HG03342 (cell line): Measurements from ENCODE around the gene TNNI2.

ENCODE experiments used
- ATAC-seq: cut with Tn5 transposase; IDR thresholded peaks from one replicate; pipeline ENCODE4 v1.9.1; 2021; ENCODE audit warnings: mild to moderate bottlenecking, moderate library complexity; ENCODE audit not compliant: unreplicated experiment

Gene TNNI2

DNA sequence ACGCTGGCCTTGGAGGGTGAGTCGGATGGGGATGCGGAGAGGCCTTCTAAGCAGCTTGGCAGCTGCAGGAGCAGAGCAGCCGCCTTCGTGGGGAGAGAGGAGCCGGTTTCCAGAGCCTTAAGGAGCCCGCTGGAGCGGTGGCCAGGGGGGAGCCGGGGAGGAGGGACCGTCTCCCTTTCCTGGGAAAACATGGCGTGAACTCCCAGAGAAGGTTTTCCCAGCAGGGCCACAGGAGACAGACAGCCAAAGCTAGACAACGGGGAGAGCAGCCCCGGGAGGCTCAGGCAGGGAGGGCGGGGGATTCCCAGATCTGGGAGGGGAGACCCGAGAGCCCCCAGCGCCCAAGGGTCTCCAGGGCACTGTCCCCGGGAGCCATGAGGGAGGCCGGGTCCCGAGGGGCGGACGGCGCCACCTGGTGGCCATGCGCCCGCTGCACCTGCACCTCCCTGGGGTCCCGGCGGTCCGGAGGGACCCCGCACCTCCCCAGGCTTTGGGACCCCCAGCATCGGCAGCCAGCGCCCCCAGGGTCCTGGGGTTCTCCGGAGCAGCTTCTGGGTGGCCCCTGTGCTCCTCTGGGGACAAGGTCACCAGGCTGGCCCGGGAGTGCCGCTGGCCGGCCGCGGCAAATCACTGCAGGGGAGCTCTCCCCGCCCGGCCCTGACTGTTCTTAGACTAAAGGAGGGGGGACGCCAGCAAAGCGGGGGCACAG lies 6.4 kb upstream of the TNNI2 start:
- no peak for ATAC-seq

DNA sequence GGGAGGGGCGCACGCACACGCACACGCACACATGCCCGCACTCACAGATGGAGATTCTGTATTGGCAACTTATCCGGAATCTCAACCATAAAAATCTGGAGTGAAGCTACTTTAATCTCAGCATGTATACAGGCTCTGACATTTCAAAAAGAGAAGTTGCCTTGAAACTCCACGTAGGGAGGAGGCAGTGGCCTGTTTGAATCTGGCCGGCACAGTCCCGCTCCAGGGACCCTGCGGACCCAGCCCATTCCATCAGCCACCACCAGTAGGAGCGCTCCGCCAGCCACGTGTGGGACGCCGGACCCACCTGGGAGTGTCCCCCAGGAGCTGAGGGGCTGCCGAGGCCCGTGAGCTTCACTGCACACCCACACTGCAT lies 5.9 kb upstream of the TNNI2 start:
- no peak for ATAC-seq

DNA sequence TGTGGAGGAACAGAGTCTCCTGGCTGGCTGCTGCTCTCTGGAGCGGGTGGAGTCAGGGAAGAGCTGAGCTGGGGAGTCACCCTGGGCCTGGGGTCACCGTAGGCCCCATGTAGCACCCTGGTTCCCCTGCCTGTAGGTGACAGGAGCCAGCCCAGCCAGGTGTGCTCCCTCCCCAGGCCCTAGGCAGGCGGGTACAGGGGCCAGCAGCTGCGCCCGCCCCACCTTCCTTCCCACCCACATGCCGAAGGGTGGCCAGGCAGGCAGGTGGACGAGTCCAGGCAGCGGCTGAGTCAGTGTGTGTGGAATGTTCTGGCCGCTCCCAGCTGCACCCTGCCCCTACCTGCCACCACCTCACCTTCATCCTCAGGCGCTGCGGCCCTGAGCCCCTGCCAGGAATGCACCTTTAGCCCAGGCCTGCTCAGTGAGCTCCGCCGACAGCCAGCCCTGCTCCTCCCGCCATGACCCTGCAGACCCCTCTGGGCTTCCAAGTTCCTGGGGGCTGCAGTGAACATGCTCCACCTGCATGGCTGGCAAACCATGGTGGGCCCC lies 4.6 kb upstream of the TNNI2 start:
- no peak for ATAC-seq

DNA sequence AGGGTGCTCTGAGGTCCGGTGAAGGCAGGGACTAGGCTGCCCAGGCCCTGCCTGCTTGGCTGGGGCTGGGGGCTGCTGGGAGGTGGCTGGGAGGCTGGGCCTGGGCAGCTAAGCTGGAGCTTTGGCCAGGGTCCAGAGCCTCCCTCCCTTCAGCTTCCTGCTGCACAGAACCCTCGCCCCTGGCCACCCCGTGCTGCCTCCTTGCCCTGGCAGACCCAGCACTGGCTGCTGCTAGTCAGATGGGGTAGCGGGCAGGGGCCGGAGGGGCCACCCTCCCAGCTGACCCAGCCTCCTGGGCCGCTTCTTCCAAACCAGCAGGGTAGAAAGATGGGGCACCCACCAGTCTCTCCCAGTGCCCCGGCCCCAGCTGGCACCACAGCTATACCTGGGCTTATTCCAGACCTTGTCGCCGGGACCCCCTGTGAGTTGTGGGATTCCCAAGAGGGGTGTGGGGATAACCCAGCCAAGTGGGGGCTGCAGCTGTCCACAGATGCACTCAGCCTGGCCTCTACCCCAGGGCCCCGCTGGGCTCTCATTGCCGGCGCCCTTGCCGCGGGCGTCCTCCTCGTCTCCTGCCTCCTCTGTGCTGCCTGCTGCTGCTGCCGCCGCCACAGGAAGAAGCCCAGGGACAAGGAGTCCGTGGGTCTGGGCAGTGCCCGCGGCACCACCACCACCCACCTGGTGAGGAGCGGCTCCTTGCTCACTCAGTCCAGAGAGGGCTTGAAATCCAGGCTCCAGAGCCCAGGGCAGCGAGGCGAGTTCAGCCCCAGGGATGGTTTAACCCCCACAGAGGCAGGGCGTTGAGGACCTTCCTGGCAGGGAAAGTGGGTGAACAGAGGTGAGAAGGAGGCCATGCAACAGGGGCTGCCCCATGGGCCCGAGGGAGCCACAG lies 3.8 kb upstream of the TNNI2 start, which contains the start of gene SYT8:
TSS of gene SYT8 (plus strand) at position 212 of the 892 bp plus-strand sequence. CDS start at position 328, 116 bp downstream.
- ATAC-seq = no peak

DNA sequence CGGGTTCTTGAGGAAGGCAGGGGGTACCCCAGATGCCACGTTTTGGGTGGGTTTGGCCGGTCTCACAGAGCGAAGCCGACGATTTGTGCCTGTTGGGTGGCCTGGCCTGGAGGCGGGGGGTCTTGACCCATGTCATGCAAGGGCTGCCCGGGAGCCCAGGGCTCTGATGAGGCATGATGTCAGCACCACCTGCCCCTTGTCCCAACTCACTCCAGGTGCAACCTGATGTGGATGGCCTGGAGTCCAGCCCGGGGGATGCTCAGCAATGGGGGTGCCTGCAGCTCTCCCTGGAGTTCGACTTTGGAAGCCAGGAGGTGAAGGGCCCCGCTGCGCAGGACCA lies 3.1 kb upstream of the TNNI2 start:
- ATAC-seq = no peak

DNA sequence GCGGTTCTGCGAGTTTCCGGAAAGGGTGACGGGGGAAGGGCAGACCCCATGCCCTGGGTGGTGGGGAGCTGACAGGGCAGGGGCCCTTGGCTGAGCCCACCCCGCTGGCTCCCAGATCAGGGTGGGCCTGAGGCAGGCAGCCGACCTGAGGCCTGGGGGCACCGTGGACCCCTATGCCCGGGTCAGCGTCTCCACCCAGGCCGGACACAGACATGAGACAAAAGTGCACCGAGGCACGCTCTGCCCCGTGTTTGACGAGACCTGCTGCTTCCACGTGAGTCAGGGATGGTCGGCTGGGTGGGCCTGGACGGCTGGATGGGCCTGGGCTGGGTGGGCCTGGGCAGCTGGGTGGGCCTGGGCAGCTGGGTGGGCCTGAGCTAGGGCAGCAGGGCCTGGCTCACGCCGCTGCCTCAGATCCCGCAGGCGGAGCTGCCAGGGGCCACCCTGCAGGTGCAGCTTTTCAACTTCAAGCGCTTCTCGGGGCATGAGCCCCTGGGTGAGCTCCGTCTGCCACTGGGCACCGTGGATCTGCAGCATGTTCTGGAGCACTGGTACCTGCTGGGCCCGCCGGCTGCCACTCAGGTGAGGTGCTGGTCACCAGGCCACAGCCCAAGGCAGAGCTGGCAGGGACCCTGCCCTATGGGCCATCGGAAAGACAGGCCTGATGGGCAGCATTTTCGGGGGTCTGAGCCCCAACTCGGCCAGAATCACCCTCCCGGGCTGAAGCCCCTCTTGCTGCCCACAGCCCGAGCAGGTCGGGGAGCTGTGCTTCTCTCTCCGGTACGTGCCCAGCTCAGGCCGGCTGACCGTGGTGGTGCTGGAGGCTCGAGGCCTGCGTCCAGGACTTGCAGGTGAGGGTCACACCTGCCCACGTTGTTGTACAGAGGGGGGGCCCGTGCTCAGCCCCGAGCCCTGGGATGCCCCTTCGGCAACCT lies 2.5 kb upstream of the TNNI2 start:
- ATAC-seq = no peak

DNA sequence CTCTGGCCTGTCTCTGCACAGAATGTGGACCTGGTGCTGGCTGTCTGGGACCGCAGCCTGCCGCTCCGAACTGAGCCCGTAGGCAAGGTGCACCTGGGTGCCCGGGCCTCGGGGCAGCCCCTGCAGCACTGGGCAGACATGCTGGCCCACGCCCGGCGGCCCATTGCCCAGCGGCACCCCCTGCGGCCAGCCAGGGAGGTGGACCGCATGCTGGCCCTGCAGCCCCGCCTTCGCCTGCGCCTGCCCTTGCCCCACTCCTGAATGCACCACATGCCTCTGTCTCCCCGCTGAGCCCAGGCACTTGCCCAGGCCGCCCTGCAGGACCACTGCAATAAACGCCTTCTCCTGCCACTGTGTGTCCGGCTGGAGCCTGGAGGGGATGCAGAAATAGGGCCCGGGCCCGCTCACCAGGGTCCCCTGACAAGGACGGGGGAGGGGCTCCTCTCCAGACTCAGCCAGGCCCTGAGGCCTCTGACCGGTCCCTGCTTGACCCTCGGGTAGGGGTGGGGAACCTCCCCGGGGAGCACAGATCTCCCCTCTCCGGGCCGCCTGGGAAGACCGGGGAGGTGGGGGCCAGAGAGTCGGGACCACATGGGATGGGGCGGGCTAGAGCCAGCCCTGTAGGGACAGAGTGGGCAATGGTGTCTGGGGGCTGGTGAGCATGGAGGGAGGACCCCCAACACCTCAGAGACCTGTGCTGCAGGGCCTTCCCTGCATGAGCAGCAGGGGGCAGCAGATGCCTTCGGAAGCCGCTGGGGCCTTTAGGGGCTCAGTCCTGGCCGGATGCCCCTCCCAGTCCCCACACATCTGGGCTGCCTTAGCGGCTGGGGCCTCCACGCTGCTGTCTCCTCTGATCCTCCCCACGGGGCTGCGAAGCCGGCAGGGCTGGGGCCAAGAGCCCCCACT lies 1.4 kb upstream of the TNNI2 start:
- peak; percentile 58 for ATAC-seq

DNA sequence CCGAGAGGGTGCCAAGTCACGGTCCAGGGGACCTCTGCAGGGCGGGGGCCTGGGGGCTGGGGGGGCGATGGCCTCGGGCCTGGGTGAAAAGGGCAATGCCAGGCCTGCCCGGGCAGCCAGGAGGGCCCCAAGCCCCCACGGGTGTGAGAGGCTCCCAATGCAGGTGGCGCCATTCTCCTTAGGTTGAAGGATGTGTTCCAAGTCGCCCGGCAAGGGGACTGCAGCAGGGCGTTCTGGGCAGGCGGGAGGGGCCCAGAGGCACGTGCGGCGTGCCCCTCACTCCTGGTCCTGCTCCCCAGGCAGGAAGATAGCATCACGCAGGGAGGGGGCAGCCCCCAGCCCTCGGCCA lies 730 bp upstream of the TNNI2 start:
- ATAC-seq = peak; percentile 6

DNA sequence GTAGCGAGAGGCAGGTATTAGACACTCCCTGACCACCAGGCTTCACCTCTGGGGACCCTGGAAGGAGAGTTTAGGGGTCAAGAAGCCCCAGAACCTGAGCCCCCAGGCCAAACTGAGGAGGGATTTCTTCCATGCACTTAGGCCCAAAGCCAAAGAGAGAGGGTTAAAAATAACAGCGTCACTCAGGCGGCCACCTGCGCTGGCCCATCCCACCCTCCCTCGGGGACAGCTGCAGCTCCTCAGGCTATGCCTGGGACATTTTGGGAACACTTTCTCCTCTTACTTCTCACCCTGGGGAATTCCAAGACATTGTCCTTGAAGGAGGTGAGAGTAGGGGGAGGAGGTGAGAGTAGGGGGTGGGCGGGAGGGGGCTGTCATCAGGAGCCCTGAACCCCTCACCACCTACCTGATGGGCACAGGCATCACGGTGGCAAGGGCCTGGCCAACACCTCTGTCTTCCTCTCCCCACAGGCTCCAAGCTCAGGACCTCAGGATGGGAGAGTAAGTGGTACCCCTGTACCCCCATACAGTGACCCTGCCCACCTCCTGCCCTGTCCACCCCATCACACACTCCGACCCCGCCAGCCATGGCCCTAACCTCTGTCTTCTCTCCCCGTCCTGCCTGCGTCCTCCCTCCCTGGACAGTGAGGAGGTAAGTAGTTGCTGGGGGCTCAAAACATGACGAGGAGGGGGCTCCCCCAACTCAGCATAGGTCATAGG lies 583 bp downstream of the TNNI2 start:
- no peak for ATAC-seq

DNA sequence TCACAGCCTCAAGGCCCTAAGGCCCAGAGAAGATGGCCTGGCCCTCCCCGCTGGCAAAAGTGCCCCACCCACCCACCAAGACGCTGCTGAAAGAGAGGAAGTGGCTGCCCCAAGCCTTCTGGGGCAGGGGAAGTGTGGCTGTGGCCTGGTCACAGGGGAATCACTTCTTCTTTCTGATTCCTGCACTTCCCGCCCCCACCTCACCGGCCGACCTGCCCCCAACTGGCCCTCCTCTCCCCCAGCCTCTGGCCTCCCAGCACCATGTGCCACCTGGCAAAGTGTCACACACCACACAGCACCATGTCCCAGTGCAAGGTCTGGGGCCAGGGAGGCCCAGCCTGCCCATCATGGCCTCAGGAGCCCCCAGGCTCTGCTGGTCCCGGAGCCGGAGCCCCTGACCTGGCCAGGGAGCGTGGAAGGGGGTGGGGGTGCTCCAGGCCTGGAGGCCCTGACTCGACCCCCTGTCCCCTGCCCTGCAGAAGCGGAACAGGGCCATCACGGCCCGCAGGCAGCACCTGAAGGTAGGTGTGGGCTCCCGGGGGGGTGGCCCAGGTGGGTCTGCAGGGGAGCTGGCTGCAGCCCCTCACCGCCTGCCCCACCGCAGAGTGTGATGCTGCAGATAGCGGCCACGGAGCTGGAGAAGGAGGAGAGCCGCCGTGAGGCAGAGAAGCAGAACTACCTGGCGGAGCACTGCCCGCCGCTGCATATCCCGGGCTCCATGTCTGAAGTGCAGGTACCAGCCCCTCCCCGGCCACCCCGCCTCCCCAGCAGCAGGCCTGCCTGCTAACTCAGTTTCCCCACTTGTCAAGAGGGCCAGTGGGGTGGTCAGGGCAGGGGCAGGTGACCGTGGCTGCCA lies 1.4 kb downstream of the TNNI2 start:
- ATAC-seq = no peak

DNA sequence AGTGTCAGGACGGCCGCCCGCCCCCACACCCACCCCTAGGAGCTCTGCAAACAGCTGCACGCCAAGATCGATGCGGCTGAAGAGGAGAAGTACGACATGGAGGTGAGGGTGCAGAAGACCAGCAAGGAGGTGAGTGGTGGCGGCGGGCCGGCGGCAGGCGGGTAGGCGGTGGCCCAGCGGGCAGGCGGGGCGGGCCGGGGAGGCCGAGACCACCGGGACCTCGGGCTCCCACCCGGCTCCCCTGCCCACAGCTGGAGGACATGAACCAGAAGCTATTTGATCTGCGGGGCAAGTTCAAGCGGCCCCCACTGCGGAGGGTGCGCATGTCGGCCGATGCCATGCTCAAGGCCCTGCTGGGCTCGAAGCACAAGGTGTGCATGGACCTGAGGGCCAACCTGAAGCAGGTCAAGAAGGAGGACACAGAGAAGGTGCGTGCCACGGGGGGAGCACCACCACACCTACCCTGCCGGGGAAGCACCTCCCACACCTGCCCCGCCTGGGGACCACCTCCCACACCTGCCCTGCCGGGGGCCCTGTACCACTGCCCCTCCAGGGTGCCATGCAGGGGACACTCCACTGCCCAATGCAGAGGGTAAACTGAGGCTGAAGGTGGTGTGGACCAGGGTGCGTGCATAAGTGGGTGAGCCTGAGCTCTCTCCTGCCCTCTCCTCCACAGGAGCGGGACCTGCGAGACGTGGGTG lies 2.1 kb downstream of the TNNI2 start:
- no peak for ATAC-seq

DNA sequence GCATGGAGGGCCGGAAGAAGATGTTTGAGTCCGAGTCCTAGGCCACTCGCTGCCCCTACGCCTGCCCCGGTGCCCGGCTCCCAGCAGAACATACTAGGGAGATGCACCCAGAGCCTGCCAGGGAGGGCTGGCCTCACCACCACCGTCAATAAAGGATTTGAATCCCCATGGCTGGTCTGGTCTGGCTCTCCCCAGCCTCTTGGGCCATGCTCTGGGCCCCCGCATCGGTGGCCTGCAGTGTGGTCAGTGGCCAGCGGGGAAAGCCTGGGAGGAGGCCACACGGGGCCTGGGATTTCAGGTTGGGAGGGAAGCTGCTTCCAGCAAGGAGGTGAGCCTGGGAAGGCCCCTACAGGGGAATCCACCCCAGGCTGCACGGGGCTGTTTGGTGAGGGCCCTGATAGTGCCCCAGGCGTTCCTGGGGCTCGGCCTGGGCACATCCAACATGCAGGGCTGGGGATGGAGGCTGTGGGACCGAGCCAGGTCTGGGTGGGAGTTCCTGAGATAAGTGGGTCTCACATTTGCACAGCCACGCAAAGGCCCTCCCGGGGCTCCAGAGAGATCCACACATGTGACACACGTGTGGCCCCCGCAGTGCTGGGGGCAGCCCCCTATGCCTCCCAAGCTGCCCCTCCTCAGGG lies 2.8 kb downstream of the TNNI2 start:
- ATAC-seq = no peak

DNA sequence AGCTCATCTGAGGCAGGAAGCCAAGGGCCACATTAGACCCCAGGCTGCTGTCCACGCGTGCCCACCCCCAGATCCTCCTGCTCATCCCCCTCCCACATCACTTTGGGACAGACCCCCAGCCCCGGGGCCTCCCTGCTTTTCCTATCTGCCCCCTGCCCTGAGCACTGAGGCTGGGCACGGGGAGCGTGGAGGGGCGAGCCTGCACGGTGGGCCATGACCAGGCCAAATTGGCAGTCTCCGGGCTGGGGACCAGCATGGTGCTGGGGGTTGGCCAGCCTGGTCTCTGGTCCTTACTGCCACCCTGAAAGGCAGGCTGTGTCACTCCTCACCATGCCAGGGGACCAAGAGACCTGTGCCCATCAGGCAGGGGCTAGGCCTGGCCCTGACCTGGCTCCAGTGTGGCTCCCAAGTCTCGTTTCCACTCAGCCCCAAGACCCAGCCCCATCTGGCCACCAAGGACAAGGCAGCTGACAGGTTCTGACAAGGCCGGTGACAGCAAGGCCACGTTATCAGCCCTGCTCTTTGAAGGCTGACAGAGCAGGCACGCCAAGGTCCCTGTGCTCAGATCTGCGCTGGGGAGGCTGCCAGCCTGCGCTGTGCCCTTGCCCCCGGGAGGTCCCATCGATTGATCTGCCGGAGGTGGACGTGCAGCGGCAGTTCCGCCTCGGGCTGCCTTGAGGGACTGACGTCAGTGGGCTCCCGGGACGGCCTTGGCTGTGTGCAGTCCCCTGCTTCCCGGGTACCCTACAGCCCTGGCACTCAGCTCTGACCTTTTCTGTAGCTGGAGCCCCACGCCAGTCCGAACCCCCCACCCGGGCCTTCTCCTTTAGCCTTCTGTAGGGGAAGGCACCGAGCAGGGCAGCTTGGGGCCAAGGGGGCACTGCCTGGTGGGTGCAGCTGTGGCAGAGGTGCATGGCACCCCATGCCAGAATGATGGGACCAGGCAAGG lies 3.6 kb downstream of the TNNI2 start:
- no peak for ATAC-seq

DNA sequence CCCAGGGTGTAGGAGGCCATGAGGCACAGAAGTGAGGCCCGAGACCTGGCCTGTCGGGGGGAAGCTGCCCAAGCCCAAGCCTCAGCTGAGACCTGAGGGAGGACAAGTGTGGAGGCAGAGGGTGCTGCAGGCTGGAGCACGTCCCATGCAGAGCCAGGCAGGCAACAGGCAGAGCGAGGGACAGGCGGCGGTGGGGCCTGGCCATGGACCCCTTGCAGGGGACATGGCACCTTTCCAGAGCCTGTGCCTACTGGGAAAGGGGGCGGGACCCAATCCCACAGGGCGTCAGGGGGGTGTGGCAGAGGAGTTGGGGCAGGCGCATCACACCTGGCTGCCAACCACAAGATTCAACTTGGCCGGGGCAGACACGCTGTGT lies 4.3 kb downstream of the TNNI2 start:
- no peak for ATAC-seq

DNA sequence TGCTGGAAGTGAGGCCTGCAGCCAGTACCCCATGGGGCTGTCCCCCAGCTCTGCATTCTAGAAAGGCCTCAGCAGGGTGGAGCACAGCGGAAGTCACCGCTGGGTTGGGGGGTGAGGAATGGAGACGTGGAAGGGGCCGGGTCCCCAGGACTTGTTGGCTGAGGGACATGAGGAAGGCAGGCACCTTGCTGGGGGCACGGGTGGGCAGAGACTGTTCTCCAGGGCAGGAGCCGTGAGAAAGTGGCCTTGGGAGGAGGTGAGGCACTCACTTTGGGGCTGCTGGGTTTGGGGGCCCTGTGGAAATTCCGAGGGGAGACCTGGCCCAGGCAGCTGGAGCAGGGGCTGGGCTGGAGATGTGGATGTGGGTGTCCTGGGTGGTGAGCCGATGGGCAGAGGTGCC lies 5.0 kb downstream of the TNNI2 start:
- no peak for ATAC-seq
